GM12872 (cell line): ENCODE data around the gene CTTN.

Source experiments
- TF ChIP-seq, protein P1 (sequence below): IDR thresholded peaks from 3 replicates; pipeline ENCODE4 v1.5.1; 2011; ENCODE audit warnings: low read depth, mild to moderate bottlenecking, low read length, moderate library complexity; ENCODE audit not compliant: insufficient read depth

CTTN gene

GRCh38 chr11:70397983-70398833 lies at the start of gene CTTN:
Gene CTTN, plus strand, starts transcription at chr11:70398529. Its CDS starts 8,769 bp downstream, at chr11:70407298.
- TF ChIP-seq, protein P1, sequence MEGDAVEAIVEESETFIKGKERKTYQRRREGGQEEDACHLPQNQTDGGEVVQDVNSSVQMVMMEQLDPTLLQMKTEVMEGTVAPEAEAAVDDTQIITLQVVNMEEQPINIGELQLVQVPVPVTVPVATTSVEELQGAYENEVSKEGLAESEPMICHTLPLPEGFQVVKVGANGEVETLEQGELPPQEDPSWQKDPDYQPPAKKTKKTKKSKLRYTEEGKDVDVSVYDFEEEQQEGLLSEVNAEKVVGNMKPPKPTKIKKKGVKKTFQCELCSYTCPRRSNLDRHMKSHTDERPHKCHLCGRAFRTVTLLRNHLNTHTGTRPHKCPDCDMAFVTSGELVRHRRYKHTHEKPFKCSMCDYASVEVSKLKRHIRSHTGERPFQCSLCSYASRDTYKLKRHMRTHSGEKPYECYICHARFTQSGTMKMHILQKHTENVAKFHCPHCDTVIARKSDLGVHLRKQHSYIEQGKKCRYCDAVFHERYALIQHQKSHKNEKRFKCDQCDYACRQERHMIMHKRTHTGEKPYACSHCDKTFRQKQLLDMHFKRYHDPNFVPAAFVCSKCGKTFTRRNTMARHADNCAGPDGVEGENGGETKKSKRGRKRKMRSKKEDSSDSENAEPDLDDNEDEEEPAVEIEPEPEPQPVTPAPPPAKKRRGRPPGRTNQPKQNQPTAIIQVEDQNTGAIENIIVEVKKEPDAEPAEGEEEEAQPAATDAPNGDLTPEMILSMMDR: no peak

DNA sequence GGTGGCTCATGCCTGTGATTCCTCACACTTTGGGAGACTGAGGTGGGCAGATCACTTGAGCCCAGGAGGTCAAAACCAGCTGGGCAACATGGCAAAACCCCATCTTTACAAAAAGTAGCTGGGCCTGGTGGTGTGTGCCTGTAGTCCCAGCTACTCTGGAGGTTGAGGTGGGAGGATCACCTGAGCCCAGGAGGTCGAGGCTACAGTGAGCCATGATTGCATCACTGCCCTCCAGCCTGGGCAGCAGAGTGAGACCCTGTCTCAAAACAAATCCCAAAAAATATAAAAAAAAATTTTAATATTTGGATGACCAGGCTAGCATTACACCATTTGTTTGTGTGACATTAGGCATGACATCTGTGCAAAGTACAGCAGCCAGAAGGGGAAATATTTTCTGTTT lies 49.7 kb upstream of the CTTN start:
- TF ChIP-seq, protein P1: no peak

DNA sequence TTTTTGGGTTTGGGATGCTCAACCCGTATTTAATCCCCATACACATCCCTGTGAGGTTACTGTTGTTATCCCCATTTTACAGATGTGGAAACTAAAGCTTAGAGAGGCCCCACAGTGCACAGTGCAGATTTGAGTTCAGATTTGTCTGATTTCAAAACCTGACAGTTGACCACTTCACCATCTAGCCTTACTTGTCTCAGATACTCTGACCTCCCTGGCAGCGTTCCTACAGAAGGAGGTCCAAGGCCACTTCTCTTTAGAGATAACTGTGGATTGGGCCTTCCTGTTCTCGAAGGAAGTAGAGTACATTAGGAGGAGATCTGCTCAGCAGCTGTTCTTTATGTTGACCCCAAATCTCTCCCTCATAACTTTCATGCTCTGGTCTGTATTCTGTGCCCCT lies 46.7 kb upstream of the CTTN start:
- TF ChIP-seq, protein P1: no peak

GRCh38 chr11:70352100-70352499 lies 46.2 kb upstream of the CTTN start:
- TF ChIP-seq, protein P1: no peak

- TF ChIP-seq, protein P1: no peak
These were observed 45.7 kb upstream of the CTTN start for GRCh38 chr11:70352601-70353000.

- TF ChIP-seq, protein P1: no peak
These were observed 45.0 kb upstream of the CTTN start for GRCh38 chr11:70353329-70353728.

DNA sequence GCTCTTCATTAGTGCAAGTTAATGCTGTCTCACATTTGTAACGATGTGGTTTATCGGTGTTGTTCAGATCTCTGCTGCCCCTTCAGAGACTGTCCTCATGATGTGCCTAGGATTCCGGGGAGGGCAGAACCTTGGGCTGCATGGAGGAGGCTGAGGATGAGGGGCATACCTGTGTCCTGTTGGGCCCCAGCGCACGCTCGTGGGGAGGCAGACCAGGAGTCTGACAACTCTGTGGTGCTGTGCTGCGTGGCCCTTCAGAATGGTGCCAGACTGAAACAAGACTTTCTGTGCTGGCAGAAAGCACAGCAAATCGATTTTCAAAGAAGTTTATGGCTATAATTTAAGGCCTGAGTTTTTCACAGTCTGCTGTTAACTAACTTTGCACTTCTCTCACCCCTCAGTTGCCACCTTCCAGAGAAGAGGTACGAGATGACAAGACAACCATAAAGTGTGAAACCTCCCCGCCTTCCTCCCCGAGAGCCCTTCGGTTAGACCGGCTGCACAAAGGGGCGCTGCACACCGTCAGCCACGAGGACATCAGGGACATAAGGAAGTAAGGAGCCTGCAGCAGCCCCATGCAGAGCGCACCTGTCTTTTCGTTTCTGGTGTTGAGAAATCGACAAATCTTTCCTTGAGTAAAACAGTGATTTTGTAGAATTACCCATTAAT lies 44.3 kb upstream of the CTTN start:
- TF ChIP-seq, protein P1: no peak
